Measurements from ENCODE around the gene KCNJ11.

Gene KCNJ11

GRCh38 chr11:17347676-17348075, 40.8 kb downstream of the KCNJ11 start:
- H3K27ac ChIP-seq, result no peak overlapping the region
- no peaks in the 10 kb centered on the region for H3K9me3 ChIP-seq
- intact Hi-C loops (cut with DNase I; ENCODE audit: low total_unique reads), result no loop called here
- H3K27me3 ChIP-seq, result no peaks in the 10 kb centered on the region
- peaks cover 0 to 3% (median 0%) of the 10 kb centered on the region in 3 donors for H3K36me3 ChIP-seq
- TF ChIP-seq, protein P1, sequence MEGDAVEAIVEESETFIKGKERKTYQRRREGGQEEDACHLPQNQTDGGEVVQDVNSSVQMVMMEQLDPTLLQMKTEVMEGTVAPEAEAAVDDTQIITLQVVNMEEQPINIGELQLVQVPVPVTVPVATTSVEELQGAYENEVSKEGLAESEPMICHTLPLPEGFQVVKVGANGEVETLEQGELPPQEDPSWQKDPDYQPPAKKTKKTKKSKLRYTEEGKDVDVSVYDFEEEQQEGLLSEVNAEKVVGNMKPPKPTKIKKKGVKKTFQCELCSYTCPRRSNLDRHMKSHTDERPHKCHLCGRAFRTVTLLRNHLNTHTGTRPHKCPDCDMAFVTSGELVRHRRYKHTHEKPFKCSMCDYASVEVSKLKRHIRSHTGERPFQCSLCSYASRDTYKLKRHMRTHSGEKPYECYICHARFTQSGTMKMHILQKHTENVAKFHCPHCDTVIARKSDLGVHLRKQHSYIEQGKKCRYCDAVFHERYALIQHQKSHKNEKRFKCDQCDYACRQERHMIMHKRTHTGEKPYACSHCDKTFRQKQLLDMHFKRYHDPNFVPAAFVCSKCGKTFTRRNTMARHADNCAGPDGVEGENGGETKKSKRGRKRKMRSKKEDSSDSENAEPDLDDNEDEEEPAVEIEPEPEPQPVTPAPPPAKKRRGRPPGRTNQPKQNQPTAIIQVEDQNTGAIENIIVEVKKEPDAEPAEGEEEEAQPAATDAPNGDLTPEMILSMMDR (IDR thresholded peaks at IDR 0.05), result no peak
- no peak overlapping the region for H3K4me3 ChIP-seq
- peaks cover 0 to 5% (median 0%) of the 10 kb centered on the region in 4 donors for H3K4me1 ChIP-seq
- no peak for DNase-seq

DNA sequence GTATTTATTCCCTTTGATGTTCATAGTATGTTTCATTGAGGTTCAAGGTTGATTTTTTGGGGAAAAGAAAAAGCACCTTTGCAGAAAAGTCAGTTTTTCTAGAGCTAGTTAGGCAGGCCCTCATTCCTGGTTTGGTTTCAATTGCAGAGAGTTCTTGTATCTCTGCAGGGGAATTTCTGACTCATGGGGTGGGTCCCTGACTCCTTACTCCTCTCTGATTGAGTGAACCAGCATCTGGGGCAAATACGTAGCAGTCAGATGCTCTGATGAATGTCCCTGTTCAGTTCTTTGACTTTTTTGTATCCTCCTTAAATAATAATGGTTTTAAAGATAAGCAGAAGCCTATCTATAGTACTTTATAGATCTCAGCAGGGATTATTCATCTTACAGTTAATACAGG, 44.6 kb downstream of the KCNJ11 start:
- DNase-seq, result no peak
- H3K4me3 ChIP-seq, result no peak overlapping the region
- no peaks in the 10 kb centered on the region for H3K27me3 ChIP-seq
- intact Hi-C loops (cut with DNase I; ENCODE audit: low total_unique reads), result no loop called here
- peaks cover 0 to 3% (median 0%) of the 10 kb centered on the region in 3 donors for H3K36me3 ChIP-seq
- no peaks in the 10 kb centered on the region for H3K9me3 ChIP-seq
- H3K27ac ChIP-seq, result no peak overlapping the region
- no peaks in the 10 kb centered on the region for H3K4me1 ChIP-seq
- TF ChIP-seq, protein P1 (IDR thresholded peaks at IDR 0.05), result no peak

GRCh38 chr11:17343257-17343656, 45.2 kb downstream of the KCNJ11 start:
- no peak overlapping the region for H3K27ac ChIP-seq
- intact Hi-C loops (cut with DNase I; ENCODE audit: low total_unique reads), result no loop called here

More at GRCh38 chr11:17343257-17343656, 45.2 kb downstream of the KCNJ11 start:
- Histone ChIP-seq H3K4me3 (no peak overlapping the region), H3K36me3 (peaks cover 0 to 3% (median 0%) of the 10 kb centered on the region in 3 donors), H3K9me3 (no peaks in the 10 kb centered on the region), H3K4me1 (no peaks in the 10 kb centered on the region), H3K27me3 (no peaks in the 10 kb centered on the region)
- TF ChIP-seq, protein P1 (IDR thresholded peaks at IDR 0.05), result no peak
- no peak for DNase-seq

Measured in tibial artery (tissue), 4 donors.